Psoas muscle (tissue), 8 donors: ENCODE results near the gene COX7A2L. TPM values are rescaled to one million over a fixed set of nuclear protein-coding genes. Genes with fewer than 3 reads are reported as not detected.
A peak's percentile ranks its signal among the peaks of the same experiment; 100 is the strongest.

Source experiments
- ATAC-seq, 4 donors: fragments of 200-7000 bp; cut with Tn5 transposase; one replicate each; pipeline ENCODE4 v1.9.1; 2020; ENCODE audit warnings: moderate library complexity in 3 of 4, mild to moderate bottlenecking in 2 of 4
- DNase-seq, 2 donors: peaks; one replicate each; pipeline ENCODE4 v3.0.0-alpha.2; 2020
- H3K27ac ChIP-seq: fragments of 200-600 bp; one replicate; pipeline ENCODE4 v1.8.0; 2022
- H3K27me3 ChIP-seq, 3 donors: fragments of 200-600 bp in 1 of 3; one replicate each; pipeline versions ENCODE4 v1.6.1 to v1.8.0; 2013 to 2022; ENCODE audit warnings: low read length in 2 of 3, mild to moderate bottlenecking in 2 of 3, moderate library complexity in 1 of 3; ENCODE audit not compliant: insufficient read depth in 3 of 3
- H3K36me3 ChIP-seq, 2 donors: fragments of 200-600 bp in 1 of 2; one replicate each; pipeline versions ENCODE4 v1.6.1 to v1.8.0; 2013 to 2022; ENCODE audit warnings: low read depth in 1 of 2, mild to moderate bottlenecking in 1 of 2, moderate library complexity in 1 of 2; ENCODE audit not compliant: insufficient read depth in 1 of 2
- H3K4me1 ChIP-seq: fragments of 200-600 bp; one replicate; pipeline ENCODE4 v1.8.0; 2022
- H3K4me3 ChIP-seq: fragments of 200-600 bp; one replicate; pipeline ENCODE4 v1.8.0; 2022; ENCODE audit warnings: mild to moderate bottlenecking
- H3K9me3 ChIP-seq: fragments of 200-600 bp; one replicate; pipeline ENCODE4 v1.8.0; 2022
- WGBS, 3 donors: extraction: QIAGEN DNeasy Blood & Tissue Kit; methylation state at CpG; one replicate each; pipeline versions ENCODE4 v1.1.6 to v1.1.7; 2013; 5-methylcytosine and 5-hydroxymethylcytosine counted together
- intact Hi-C, 2 donors: fragments of 100-400 bp; cut with DNase I; formaldehyde crosslinking; loops; one replicate each; pipeline versions ENCODE4 v1.11.0 to v1.14.2; 2022
- polyA plus RNA-seq, 3 donors: library from polyadenylated mRNA; stranded (reverse); fragments of 200-250 nt; gene quantifications; one replicate each; pipeline ENCODE4 v1.2.3, GENCODE V29; 2013
- total RNA-seq, 4 donors: library from RNA; stranded (reverse); fragmentation: NEBNext Ultra II Directional in 2 of 4; extraction: Animal tissue kit (Norgen Biotek cat#: 25700) in 2 of 4; gene quantifications; one replicate each; pipeline versions ENCODE4 v1.2.1 to v1.2.4, GENCODE V29; 2021 to 2023
- TF ChIP-seq, protein P1 (sequence below): fragments of 200-600 bp; IDR thresholded peaks from one replicate; pipeline ENCODE4 v1.8.0; 2022; ENCODE audit warnings: antibody characterized with exemption
- donor health status: healthy with polysubstance abuse.
- donor health status: DM: no; HTN: no; CAD: no; lungs with moderate emphysema.
- donor health status: Bipolar disorder and iron deficiency.
- donor health status: healthy.
- donor health status: DM: yes; HTN: yes; CAD: no.
- donor health status: DM: no; HTN: no; CAD: no.
- donor health status: DM: no; HTN: no; CAD: no.
- donor health status: DM: yes; HTN: yes; CAD: no.

Gene COX7A2L
- total and polyA plus RNA-seq, 7 donors = 58.1 to 176 (median 75.4) TPM

DNA sequence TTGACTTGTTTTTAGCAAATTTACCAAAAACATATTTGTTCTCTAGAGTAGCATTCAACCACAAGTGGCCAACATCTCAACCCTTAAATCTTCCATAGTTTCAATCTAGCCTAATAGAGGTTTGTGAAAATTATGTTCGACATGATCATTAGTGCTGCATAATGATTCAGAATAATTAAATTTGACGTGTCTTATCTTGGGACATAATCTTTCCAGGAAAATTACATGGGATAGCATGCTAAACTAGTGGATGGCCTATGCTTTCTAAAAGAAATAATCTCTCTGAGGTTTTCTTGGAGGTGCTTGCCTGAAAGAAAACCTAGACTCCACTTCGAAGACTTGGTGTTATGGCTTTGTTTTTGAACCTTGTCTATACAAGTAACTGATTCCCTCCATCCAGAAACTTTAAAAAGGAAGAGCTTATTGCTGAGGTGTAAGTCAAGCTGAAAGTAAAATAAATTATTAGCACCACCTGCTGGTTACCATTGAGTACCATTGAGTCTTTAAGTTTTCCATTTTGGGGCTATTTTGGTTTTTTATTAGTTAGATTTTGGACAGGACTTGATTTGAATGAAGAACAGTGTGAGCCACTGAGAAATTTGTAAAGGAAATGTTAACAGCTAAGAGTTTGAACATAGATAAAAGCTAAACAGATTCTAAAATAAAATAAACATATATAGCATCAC lies 32.7 kb downstream of the COX7A2L start:
- H3K36me3 ChIP-seq = peaks cover 4 to 59% of the 10 kb centered on the region in 2 donors
- 72 to 75% (median 72%) methylated on average over 3 of the region's 3 CpGs for WGBS, 3 donors
- no peaks in the 10 kb centered on the region for H3K9me3 ChIP-seq
- TF ChIP-seq, protein P1, sequence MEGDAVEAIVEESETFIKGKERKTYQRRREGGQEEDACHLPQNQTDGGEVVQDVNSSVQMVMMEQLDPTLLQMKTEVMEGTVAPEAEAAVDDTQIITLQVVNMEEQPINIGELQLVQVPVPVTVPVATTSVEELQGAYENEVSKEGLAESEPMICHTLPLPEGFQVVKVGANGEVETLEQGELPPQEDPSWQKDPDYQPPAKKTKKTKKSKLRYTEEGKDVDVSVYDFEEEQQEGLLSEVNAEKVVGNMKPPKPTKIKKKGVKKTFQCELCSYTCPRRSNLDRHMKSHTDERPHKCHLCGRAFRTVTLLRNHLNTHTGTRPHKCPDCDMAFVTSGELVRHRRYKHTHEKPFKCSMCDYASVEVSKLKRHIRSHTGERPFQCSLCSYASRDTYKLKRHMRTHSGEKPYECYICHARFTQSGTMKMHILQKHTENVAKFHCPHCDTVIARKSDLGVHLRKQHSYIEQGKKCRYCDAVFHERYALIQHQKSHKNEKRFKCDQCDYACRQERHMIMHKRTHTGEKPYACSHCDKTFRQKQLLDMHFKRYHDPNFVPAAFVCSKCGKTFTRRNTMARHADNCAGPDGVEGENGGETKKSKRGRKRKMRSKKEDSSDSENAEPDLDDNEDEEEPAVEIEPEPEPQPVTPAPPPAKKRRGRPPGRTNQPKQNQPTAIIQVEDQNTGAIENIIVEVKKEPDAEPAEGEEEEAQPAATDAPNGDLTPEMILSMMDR = peak; percentile 46
- no peak for ATAC-seq
- H3K4me1 ChIP-seq = no peaks in the 10 kb centered on the region
- intact Hi-C loops = loop anchor here in 1 of 2 donors (2.0 kb wide), 1 partner anchor 235 kb away; no protein-coding TSS in a partner anchor
- no peak overlapping the region for H3K4me3 ChIP-seq
- H3K27me3 ChIP-seq = no peaks in the 10 kb centered on the region
- DNase-seq = no peak
- H3K27ac ChIP-seq = no peak overlapping the region

DNA sequence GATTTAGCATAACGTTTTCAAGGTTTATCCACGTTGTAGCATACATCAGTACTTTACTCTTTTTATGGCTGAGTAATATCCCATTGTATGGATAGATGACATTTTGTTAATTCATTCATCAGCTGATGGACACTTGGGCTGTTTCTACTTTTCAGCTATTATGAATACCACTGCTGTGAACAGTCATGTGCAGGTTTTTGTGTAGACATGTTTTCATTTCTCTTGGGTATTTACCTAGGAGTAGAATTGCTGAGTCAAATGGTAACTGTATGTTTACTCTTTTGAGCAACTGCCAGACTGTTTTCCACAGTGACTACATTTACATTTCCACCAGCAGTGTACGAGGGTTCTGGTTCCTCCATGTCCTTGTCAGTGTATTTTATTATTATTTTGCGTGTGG lies 33.9 kb downstream of the COX7A2L start:
- H3K27ac ChIP-seq = no peak overlapping the region
- TF ChIP-seq, protein P1 = no peak
- no peak for ATAC-seq
- no peaks in the 10 kb centered on the region for H3K27me3 ChIP-seq
- no peaks in the 10 kb centered on the region for H3K4me1 ChIP-seq
- 81 to 89% (median 84%) methylated on average over 4 of the region's 4 CpGs for WGBS, 3 donors
- H3K9me3 ChIP-seq = no peaks in the 10 kb centered on the region
- peaks cover 3 to 48% of the 10 kb centered on the region in 2 donors for H3K36me3 ChIP-seq
- intact Hi-C loops = no loop called here
- H3K4me3 ChIP-seq = no peak overlapping the region
- no peak for DNase-seq

DNA sequence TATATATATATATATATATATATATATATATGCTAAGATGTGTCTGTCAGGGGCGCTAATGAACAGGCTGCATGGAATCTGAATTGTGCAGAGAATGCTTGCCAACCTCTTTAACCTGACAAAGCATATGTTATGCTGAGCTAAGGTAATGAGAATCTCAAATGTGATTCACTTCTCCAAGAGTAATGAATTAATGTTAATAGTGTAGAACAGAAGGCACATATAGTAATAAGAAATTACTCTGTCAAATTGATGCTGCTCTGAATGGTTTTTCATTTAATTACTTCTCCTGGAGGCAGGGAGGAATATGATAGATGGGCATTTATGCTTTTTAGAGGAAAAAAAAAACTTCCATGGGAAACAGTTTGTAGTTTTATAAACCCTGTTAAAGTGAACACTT lies 35.4 kb downstream of the COX7A2L start:
- peaks cover 0 to 35% of the 10 kb centered on the region in 2 donors for H3K36me3 ChIP-seq
- ATAC-seq (no peak), DNase-seq (no peak)
- TF ChIP-seq, protein P1 = no peak
- no peaks in the 10 kb centered on the region for H3K9me3 ChIP-seq
- no peaks in the 10 kb centered on the region for H3K4me1 ChIP-seq
- intact Hi-C loops = no loop called here
- no peak overlapping the region for H3K27ac ChIP-seq
- H3K27me3 ChIP-seq = no peaks in the 10 kb centered on the region
- H3K4me3 ChIP-seq = no peak overlapping the region
- 86 to 96% (median 95%) methylated on average over 1 of the region's 1 CpG for WGBS, 3 donors

DNA sequence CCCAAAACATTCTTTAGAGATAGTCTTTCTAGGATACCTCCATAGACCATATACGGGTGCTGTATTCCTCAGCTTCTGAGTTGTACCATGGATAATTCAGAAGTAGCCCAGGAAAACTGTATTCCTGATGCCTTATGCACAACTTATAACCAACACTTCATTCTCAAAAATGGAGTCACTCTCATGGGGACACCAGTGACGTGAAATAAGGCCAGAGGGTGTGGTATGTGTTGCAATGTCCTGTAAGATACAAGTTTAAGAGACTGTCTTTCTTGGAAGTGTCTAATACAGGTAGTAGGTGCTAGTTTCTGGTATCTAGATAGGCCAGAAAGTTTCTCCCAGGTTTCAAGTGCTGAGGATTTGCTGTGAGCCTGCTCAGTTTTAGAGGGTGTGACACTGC lies 36.1 kb downstream of the COX7A2L start:
- H3K27me3 ChIP-seq = no peaks in the 10 kb centered on the region
- DNase-seq (no peak), ATAC-seq (no peak)
- no peak overlapping the region for H3K27ac ChIP-seq
- no peaks in the 10 kb centered on the region for H3K4me1 ChIP-seq
- intact Hi-C loops = no loop called here
- 78 to 83% (median 81%) methylated on average over 2 of the region's 2 CpGs for WGBS, 3 donors
- no peak overlapping the region for H3K4me3 ChIP-seq
- no peaks in the 10 kb centered on the region for H3K9me3 ChIP-seq
- TF ChIP-seq, protein P1 = no peak
- peaks cover 0 to 28% of the 10 kb centered on the region in 2 donors for H3K36me3 ChIP-seq

DNA sequence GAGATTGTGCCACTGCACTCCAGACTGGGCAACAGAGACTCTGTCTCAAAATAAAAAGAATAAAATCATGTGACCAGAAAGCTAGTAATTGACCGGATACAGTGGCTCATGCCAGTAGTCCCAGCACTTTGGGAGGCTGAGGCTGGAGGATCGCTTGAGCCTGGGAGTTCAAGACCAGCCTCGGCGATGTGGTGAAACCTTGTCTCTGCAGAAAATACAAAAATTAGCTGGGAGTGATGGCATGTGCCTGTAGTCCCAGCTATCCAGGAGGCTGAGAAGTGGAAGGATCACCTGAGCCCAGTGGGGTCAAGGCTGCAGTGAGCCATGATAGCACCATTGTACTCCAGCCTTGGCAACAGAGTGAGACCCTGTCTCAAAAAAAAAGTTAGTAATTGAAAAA lies 36.8 kb downstream of the COX7A2L start:
- TF ChIP-seq, protein P1 = no peak
- no peak overlapping the region for H3K27ac ChIP-seq
- no peak for DNase-seq
- WGBS, 3 donors = 98 to 99% (median 98%) methylated on average over 4 of the region's 4 CpGs
- ATAC-seq = no peak
- H3K4me3 ChIP-seq = no peak overlapping the region
- H3K4me1 ChIP-seq = no peaks in the 10 kb centered on the region
- intact Hi-C loops = no loop called here
- no peaks in the 10 kb centered on the region for H3K9me3 ChIP-seq
- no peaks in the 10 kb centered on the region for H3K27me3 ChIP-seq
- peaks cover 0 to 26% of the 10 kb centered on the region in 2 donors for H3K36me3 ChIP-seq
